Measurements from ENCODE around the gene ATXN7.
A peak's percentile ranks its signal among the peaks of the same experiment; 100 is the strongest.

Gene ATXN7, protein sequence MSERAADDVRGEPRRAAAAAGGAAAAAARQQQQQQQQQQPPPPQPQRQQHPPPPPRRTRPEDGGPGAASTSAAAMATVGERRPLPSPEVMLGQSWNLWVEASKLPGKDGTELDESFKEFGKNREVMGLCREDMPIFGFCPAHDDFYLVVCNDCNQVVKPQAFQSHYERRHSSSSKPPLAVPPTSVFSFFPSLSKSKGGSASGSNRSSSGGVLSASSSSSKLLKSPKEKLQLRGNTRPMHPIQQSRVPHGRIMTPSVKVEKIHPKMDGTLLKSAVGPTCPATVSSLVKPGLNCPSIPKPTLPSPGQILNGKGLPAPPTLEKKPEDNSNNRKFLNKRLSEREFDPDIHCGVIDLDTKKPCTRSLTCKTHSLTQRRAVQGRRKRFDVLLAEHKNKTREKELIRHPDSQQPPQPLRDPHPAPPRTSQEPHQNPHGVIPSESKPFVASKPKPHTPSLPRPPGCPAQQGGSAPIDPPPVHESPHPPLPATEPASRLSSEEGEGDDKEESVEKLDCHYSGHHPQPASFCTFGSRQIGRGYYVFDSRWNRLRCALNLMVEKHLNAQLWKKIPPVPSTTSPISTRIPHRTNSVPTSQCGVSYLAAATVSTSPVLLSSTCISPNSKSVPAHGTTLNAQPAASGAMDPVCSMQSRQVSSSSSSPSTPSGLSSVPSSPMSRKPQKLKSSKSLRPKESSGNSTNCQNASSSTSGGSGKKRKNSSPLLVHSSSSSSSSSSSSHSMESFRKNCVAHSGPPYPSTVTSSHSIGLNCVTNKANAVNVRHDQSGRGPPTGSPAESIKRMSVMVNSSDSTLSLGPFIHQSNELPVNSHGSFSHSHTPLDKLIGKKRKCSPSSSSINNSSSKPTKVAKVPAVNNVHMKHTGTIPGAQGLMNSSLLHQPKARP

DNA sequence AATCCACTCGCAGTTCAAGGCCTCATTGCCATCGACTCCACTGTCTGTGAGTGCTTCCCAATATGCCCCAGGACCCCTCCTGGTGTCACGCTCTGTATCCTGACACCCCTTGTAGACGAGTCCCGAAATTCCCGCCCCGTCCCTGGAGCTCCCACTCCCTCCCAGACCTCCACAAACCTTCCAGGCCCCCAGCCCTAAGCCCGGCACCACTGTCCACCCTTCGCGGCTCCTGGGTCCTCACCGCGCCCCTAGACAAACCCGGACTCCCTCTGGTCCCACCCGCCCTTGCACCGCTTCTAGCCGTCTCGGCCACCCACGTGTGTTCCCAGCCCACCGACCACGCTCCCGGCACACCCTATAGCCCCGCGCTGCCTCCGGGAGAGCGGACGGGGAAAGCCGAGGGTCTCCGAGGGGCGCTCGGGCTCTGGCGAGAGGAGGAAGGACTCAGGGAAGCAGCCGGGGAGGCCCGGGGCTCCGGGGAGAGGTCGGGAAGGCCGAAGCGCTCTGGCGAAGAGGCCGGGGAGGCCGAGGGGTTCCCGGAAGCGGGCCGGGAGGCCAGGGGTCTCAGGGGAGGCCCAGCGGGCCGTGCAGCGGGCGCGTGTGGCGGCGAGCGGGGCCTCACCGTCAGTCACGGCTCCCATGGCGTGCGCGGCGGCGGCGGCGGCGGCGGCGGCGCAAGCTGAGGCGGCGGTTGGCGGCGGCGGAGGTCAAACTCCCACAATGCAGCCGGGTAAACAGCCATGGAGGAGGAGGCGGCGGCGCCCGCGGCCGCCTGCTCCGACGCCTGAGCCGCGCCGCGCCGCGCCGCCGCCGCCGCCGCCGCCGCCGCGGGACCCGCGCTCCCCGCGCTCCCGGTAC lies at the start of gene ATXN7, which contains the start of gene THOC7:
Gene ATXN7 (plus strand): TSS at position 718 of the 858 bp plus-strand sequence. CDS start 48,732 bp downstream, outside the sequence.
Gene THOC7 (minus strand): TSS at position 656 of the 858 bp plus-strand sequence. CDS start 15 bp downstream, at position 641.
- peak; percentile 57 to 59 for DNase-seq

DNA sequence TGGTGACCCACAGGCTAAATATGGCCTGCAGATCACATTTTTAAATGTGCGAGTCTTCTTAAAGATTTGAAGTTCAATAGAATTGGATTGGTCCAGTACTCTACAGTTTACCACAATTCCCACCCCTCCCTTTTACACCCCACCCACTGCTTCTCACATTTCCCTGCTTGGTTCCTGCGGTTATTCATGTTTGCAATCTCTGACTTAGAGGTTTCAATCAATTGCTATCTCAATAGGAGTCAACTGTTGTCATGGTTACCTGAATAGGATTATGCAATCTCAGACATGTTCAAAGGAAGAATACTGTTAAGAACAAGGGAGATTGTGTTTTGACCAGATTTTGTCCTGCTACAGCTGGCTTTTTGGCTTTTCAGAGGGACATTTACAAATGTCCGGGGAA lies 49.4 kb upstream of the ATXN7 start:
- no peak for DNase-seq

DNA sequence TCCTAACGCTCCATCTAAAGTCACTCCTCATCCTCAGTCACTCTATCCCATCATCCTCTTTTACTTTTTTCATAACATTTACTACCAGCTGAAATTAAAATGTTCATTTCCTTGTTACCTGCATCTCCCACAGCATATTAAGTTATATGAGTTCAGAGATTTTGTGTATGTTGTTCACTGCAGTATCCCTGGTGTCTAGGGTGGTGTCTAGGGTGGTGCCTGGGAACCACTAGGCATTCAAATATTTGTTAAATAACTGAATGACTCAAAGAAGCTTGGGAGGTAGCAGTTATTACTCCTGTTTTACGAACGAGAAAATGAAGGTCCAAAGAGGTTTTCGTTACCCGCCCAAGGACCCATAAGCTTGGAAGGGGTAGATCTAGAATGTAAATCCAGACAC lies 46.4 kb upstream of the ATXN7 start:
- DNase-seq = no peak

DNA sequence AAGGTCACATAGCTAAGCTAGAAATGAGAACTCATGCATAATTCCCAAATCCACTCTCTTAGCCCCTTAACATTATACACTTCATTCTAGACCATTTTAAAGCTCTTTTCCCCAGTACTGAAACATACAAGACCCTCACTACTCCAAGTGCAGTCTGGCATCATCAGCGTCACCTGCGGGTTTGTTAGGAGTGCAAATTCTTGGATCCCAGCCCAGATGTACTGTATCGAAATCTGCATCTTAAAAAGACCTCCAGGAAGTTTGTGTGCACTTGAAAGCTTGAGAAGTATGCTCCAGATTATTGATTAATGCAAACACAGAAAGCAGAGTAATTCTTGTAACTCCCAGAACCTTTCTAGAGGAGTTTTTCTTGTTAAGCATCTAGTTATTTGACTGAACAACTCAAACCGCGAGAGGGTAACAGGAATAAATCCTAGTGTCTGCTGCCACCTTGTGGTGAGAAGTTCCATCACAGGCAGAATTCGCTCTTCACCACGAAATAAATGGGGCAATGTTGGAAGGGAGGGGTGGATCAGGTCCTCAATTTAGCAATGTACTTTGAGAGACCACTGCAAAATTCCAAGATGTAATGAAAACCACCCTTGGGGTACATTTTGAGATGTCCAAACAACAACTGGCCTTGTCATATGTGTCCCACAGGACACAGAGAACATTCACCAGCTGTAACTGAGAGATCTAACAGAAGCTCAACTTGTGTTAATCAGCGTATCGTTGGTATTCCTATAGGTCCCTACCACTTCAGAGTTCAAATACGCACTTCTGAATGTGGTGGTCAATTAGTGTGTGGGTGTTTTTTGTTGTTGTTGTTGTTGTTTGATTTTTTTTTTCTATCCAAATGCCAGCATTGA lies 45.2 kb upstream of the ATXN7 start:
- DNase-seq = peak; percentile 64 to 67

DNA sequence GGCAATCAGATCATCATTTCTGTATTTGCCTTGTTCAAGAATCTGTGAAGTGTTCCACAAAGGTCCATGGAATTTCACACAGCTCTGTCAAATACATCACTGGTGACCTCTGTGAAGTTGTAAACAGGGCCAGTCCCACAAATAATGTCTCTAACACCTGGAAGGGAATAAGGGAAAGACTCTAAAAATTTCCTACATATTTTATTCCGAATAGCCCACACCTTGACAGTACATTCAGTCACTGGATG lies 44.6 kb upstream of the ATXN7 start, which contains the start of gene C3orf49:
Gene C3orf49 (plus strand): TSS at position 149 of the 248 bp plus-strand sequence. CDS start 173 bp downstream, outside the sequence.
- no peak for DNase-seq

DNA sequence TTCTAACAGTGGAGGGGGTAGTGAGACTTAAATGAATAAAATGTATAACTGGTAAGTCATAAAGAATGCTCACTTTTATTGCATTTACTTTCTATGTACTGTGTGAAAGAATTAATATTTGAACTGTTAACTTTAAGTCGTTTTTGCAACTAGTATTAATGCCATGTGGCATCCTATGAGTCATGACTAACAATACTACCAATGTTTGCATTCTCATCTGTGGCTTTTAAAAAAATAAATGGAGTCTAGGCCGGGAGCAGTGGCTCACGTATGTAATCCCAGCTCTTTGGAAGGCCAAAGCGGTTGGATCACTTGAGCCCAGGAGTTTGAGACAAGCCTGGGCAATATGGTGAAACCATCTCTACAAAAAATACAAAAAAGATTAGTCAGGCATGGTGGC lies 39.4 kb upstream of the ATXN7 start:
- no peak for DNase-seq

DNA sequence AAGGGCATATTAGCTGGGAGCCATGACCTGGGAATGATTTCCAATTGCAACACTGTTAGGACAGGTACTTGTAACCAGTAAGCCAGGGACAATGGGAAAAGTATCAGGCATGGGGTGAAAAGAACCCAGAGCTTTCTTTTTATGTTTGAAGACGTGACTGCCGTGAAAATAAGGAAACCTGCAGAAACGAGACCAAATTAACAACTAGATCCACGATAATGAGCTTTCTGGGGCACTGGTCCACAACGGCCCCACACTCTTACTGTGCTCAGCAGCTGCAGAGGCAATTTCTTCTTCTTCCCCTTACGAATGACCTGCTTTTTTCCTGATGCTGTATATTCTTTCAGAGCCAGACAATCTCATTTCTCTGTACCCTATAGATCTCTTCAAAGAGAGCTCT lies 33.1 kb upstream of the ATXN7 start:
- DNase-seq = no peak

DNA sequence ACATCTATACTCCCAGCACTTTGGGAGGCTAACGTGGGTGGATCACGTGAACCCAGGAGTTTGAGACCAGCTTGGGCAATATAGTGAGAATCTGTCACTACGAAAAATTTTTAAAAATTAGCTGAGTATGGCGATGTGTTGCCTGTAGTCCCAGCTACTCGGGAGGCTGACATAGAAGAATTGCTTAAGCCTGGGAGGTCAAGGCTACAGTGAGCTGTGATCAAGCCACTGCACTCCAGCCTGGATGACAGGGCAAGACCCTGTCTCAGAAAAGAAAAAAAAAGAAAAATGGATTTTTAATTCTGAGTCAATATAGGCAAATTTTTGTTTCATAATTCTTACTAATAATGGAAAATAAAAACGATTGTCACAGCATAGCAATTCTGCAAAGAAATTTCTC lies 31.3 kb upstream of the ATXN7 start:
- no peak for DNase-seq

DNA sequence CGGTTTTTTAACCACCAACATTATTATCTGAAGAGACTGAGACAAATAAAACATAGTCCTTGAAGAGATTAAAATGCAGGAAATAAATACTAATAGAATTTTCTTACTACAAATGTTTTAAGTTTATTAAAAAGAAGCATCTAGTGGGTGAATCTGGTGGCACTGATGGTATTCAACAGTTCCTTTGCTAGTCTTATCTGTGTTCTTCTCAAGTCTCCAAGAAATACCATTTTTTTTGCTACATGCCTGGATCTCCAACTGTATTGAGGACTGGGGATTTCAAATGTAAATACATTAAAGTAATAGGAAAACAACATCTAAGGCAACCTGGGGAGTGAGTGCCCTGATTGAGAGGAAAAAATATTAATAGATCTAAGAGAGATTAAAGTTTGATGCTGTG lies 22.0 kb upstream of the ATXN7 start:
- DNase-seq = no peak

DNA sequence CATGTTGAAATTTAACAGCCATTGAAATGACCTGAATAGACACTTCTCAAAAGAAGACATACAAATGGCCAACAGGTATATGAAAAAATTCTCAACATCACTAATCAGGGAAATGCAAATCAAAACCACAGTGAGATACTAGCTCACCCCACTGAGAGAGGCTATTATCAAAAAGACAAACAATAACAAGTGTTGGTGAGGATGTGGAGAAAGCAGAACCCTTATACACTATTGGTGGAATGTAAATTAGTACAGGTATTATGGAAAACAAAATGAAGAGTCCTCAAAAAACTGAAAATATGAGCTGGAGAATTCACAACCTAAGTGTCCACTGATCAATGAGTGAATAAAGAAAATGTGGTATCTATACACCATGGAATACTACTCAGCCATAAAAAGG lies 21.5 kb upstream of the ATXN7 start:
- no peak for DNase-seq

DNA sequence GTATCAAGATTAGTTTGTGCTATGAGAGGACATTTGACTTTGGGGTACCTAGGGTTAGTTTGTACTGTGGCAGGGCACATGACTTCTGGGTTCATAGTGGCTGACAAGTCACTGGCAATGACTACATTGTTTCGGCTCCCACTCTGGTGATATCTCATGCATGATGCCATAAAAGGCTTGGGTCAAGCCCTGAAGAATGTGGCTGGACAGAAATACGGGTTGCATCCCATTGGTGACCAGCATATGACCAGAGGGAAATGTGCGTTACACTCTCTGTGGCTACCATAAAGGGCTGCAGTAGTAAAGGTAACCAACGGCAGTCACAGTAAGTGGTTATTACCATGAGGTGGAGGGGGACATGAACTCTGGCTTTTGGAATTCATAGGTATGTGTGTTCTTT lies 18.5 kb upstream of the ATXN7 start:
- no peak for DNase-seq

DNA sequence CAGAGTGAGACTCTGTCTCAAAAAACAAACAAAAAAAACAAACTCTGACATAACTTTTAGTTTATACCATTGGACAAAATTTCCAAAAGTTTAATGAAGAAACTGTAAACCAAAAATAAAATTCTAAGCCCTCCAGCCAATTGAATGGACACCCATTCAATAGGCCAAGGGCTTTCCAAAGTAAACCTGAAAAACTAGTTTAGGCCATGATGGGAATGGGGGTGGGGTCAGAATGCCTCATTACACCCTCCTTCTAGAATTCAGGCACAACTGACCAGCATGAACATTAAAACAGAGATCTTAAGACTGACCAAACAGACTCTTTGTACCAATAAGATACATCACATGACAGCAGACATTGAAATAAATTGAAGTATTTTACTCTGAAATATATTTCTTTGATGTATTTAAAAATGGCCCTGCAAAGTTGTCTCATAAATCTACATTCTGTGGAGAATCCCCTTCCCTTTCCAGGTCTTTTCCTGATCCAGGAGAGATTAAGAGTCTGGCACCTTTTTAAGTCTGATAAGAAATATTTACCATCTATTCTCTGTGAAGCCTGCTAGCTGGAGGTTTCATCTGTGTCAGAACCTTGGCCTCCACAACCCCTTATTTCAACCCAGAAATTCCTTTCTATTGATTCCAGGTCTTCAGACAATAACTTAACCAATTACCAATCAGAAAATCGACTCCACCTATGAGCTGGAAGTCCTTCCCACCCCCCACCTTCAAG lies 15.8 kb upstream of the ATXN7 start:
- DNase-seq = no peak

DNA sequence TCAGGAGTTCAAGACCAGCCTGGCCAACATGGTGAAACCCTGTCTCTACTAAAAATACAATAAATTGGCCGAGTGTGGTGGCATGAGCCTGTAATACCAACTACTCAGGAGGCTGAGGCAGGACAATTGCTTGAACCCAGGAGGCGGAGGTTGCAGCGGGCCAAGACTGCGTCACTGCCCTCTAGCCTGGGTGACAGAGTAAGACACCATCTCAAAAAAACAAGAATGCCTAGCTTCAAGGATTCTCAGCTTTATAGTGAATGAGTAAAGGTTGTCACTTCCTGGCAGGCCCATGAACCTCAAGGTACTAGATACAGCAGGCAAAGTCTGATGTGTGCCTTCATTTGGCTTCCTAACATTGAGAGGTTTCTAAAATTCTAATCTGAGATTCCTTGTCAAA lies 14.5 kb upstream of the ATXN7 start:
- no peak for DNase-seq

DNA sequence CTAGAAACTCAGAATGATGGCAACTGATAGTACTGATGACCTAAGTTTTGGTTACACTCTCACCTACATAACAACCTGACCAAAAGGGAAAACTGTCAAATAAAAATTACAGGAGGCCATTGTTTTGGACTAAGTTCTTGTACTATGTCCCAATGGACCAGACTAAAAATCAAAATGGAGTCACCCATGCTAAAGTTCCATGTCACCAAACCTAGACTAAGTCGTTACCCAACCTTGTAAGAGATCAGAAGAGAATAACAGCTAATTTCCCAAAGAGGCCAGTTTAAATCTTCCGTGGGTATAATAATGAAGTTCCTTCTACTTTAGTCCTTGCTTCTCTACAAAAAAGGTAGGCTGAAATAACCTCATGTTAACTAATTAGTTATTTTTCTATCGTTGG lies 12.4 kb upstream of the ATXN7 start:
- no peak for DNase-seq

DNA sequence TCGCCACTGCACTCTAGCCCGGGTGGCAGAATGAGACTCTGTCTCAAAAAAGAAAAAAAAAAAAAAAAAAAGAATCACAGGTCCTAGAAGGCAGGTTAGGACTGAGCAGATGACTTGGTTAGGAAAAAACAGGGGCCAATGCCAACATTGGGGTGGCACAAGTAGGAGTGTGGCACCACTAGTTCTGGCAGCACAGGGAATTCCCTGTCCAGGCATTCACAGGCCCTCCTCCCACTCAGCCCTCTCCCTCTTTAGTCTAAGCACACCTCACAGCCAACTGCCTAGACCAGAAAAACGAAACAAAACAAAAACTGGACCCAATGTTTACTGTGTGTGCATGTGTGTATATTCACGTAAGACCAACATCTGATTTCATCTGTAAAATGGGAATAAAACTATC lies 10.6 kb upstream of the ATXN7 start:
- no peak for DNase-seq

DNA sequence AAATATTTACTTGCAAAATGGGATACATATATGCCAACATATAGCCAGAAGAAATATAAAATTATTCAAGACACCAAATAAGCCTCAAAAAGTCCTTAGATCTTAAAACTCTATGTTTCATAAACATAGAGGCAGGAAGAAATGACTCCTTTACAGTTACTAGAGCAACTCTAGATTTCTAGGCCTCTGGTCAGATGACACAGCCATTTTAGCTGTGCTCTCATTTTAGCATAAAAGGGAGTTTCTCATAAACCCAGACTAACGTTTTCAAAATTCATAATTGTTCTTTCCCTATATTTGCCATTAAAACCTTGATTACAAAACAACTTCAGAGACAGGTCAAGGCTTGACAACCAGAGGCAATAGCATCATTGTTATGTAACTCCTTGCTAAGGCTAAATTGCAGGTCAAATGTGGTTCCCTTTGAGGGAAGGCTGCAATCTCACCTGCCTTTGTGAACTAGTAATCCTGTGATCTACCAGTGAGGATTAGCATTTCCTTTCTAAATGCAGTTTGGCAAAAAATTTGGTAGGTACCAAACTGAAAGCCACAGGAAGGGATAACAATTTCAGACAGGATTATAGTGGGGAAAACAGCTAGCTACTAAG lies 8.2 kb upstream of the ATXN7 start:
- DNase-seq = peak; percentile 27 to 28

DNA sequence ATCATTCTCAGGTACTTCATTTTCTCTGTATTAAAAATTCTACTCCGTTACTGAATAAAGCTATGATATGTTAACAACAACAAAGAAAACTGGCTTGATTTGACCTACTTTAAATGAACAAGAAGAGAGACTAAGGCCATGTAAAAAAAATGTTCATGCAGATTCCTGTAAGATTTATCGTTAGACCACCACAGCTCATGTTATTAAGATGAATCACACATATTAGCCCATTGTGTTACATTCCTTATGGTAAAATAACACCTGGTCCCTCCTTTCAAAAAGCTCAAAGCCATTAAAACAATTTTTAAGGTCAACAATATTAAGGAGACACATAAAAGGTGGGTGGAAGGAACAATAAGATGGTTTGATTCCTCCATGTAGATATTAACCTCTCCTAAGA lies 6.4 kb upstream of the ATXN7 start:
- no peak for DNase-seq

DNA sequence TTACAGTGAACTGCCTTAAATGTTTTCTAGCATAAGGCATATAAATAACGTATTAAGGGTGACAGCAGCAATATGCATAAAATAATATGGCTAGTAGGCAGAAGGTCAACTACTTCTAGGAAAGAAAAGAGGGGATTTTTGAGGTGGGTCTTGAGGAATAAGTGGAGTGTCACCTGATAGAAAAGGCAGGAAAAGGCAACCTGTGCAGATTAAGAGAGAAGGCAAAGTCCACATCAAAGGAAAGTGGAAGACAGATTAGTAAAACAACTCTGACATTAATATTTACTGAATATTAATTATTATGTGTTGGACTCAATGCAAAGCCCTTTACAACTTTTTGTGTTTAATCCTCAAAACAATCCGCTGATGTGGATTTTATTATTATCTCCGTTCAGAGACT lies 2.9 kb upstream of the ATXN7 start:
- DNase-seq = no peak

DNA sequence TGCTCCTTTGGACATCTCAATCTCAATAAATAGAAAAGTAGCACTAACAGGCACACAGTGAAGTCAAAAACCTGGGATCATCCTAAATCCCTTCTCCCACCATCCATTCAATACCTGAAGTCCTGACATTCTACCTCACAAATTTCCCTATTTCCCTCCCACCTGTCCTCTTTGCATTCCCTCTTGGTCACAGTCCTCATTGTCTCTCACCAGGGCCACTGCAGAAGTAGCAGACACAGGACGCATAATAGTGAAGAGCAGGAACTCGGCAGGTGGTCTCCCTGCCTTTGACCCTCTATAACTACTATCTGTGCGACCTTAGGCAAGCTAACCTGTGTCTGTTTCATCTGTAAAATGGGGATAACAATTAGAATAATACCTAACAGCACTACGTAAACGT lies 2.4 kb upstream of the ATXN7 start:
- no peak for DNase-seq

DNA sequence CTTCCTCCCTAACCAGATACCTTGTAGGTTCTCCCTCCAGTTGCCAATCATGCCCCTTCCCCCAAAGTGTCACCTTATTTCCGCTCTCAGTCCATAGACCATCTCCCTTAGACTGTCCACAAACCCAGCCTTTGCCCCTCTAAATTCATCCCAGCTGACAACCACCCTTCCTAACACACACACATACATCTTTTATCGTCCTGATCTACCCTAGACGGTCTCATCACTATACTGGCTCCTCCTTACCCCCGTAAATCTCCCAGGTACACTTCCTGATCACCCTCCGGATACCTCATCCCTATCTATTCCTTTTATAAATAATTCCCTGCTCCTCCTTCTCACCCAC lies 890 bp upstream of the ATXN7 start:
- DNase-seq = no peak
